Neuronal stem cell (in vitro differentiated cells): ENCODE data around the gene PLEKHF1.

Experiments used
- DNase-seq: peaks from one replicate; pipeline ENCODE4 v3.0.0-alpha.2; 2013; ENCODE audit warnings: low spot score
- H2AFZ ChIP-seq: one replicate; pipeline ENCODE4 v1.6.1; 2013; ENCODE audit warnings: mild to moderate bottlenecking, low read length, inconsistent platforms
- H2AK5ac ChIP-seq: 2 replicates; pipeline ENCODE4 v1.6.1; 2013; ENCODE audit warnings: low read depth, mild to moderate bottlenecking, inconsistent platforms, low read length, moderate library complexity, mixed read lengths
- H2BK120ac ChIP-seq: 2 replicates; pipeline ENCODE4 v1.6.1; 2013; ENCODE audit warnings: low read depth, mild to moderate bottlenecking, inconsistent platforms, low read length, moderate library complexity, mixed read lengths
- H2BK12ac ChIP-seq: one replicate; pipeline ENCODE4 v1.6.1; 2013; ENCODE audit warnings: low read length, inconsistent platforms
- H2BK15ac ChIP-seq: 2 replicates; pipeline ENCODE4 v1.6.1; 2013; ENCODE audit warnings: mild to moderate bottlenecking, low read length, inconsistent platforms, mixed read lengths
- H2BK5ac ChIP-seq: one replicate; pipeline ENCODE4 v1.6.1; 2013; ENCODE audit warnings: inconsistent platforms, mild to moderate bottlenecking, low read length, moderate library complexity
- H3K14ac ChIP-seq: one replicate; pipeline ENCODE4 v1.6.1; 2013; ENCODE audit warnings: low read length, inconsistent platforms
- H3K18ac ChIP-seq: 2 replicates; pipeline ENCODE4 v1.6.1; 2013; ENCODE audit warnings: low read length, inconsistent platforms
- H3K23ac ChIP-seq: 2 replicates; pipeline ENCODE4 v1.6.1; 2013; ENCODE audit warnings: low read depth, mild to moderate bottlenecking, mixed read lengths, low read length, inconsistent platforms; ENCODE audit not compliant: poor library complexity
- H3K27ac ChIP-seq: replicated peaks from 3 replicates; pipeline ENCODE4 v1.5.1; 2013; ENCODE audit warnings: low read length, inconsistent platforms
- H3K27me3 ChIP-seq, 3 experiments: 2 replicates each; pipeline ENCODE4 v1.6.1; 2013; ENCODE audit warnings: low read length in 3 of 3, mild to moderate bottlenecking in 2 of 3, inconsistent platforms in 1 of 3, low read depth in 1 of 3, mixed read lengths in 1 of 3, moderate library complexity in 1 of 3; ENCODE audit not compliant: control insufficient read depth in 3 of 3, insufficient read depth in 3 of 3
- H3K36me3 ChIP-seq, 2 donors: replicated peaks in 1 of 2; 2 replicates each; pipeline ENCODE4 v1.6.1; 2013; ENCODE audit warnings: low read length in 2 of 2; ENCODE audit not compliant: control insufficient read depth in 2 of 2, insufficient read depth in 2 of 2
- H3K4ac ChIP-seq: 2 replicates; pipeline ENCODE4 v1.6.1; 2013; ENCODE audit warnings: inconsistent platforms, mild to moderate bottlenecking, low read length, moderate library complexity
- H3K4me1 ChIP-seq, 2 donors: 1 replicate in 1 of 2; 2 replicates in 1 of 2; pipeline ENCODE4 v1.6.1; 2013; ENCODE audit warnings: low read length in 2 of 2, low read depth in 1 of 2; ENCODE audit not compliant: control insufficient read depth in 2 of 2, insufficient read depth in 1 of 2
- H3K4me2 ChIP-seq: one replicate; pipeline ENCODE4 v1.6.1; 2013; ENCODE audit warnings: mild to moderate bottlenecking, low read length, inconsistent platforms; ENCODE audit not compliant: insufficient read depth, poor library complexity, severe bottlenecking
- H3K4me3 ChIP-seq, 2 donors: 2 replicates each; pipeline ENCODE4 v1.5.1; 2013; ENCODE audit warnings: low read length in 2 of 2, mild to moderate bottlenecking in 2 of 2, inconsistent platforms in 1 of 2, moderate library complexity in 1 of 2
- H3K79me1 ChIP-seq: one replicate; pipeline ENCODE4 v1.6.1; 2013; ENCODE audit warnings: low read depth, mild to moderate bottlenecking, inconsistent platforms, low read length, moderate library complexity
- H3K9ac ChIP-seq: one replicate; pipeline ENCODE4 v1.6.1; 2013; ENCODE audit warnings: mild to moderate bottlenecking, low read depth, low read length, inconsistent platforms; ENCODE audit not compliant: poor library complexity
- H3K9me3 ChIP-seq, 2 donors: replicated peaks in 1 of 2; 2 replicates each; pipeline versions ENCODE3 to v1.6.1; 2013; ENCODE audit warnings: low read length in 2 of 2, mild to moderate bottlenecking in 2 of 2, inconsistent platforms in 1 of 2, low read depth in 1 of 2, mixed read lengths in 1 of 2, moderate library complexity in 1 of 2; ENCODE audit not compliant: control insufficient read depth in 2 of 2, insufficient read depth in 1 of 2
- H4K8ac ChIP-seq: one replicate; pipeline ENCODE4 v1.6.1; 2013; ENCODE audit warnings: low read depth, mild to moderate bottlenecking, inconsistent platforms, low read length, moderate library complexity
- H4K91ac ChIP-seq: one replicate; pipeline ENCODE4 v1.6.1; 2013; ENCODE audit warnings: low read length, low read depth, mild to moderate bottlenecking, inconsistent platforms; ENCODE audit not compliant: poor library complexity
- WGBS, 2 donors: extraction: QIAGEN DNeasy Blood & Tissue Kit; methylation state at CpG; one replicate each; pipeline ENCODE4 v1.1.7; 2013; ENCODE audit warnings: missing lambda C conversion rate in 2 of 2, mixed read lengths in 1 of 2; ENCODE audit not compliant: insufficient read length in 2 of 2, insufficient replicate concordance in 1 of 2; ENCODE audit errors: extremely low coverage in 2 of 2; 5-methylcytosine and 5-hydroxymethylcytosine counted together

Gene PLEKHF1

DNA sequence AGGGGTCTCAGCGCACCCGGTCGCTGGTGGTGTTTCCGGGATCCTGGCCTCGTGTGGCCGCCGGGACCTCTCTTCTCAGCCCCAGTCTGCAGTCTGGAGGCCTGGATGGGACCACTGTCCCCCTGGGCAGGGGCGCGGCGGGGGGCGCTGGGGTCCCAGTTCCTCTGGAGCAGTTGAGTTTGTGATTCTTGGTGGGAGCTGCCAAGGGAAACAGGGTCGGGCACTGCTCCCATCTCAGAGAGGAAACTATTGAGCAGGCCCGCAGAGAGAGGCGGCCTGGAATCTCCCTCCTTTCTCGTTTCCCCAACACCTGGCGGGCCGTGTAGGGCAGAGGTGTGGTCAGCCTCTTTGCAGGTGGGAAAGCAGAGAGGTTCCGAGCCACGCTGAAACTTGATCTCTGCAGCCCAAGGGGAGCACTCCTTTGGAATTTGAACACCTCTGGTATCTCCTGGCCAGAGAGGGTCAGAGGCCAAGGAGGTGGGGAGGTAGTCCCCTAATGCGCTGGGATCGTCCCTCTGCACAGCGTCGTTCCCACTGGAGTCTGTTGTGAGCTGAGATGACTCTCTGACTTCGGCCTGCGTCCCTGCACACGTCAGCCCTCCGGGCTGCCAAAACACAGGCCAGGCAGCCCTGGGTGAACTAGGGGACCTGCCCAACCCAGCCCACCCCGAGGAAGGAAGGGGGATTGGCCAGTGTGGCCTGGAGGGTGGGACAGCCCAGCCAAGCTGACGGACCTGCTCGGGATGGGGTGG, 741 bp downstream of the PLEKHF1 start:
- no peak overlapping the region for H2BK12ac ChIP-seq

DNA sequence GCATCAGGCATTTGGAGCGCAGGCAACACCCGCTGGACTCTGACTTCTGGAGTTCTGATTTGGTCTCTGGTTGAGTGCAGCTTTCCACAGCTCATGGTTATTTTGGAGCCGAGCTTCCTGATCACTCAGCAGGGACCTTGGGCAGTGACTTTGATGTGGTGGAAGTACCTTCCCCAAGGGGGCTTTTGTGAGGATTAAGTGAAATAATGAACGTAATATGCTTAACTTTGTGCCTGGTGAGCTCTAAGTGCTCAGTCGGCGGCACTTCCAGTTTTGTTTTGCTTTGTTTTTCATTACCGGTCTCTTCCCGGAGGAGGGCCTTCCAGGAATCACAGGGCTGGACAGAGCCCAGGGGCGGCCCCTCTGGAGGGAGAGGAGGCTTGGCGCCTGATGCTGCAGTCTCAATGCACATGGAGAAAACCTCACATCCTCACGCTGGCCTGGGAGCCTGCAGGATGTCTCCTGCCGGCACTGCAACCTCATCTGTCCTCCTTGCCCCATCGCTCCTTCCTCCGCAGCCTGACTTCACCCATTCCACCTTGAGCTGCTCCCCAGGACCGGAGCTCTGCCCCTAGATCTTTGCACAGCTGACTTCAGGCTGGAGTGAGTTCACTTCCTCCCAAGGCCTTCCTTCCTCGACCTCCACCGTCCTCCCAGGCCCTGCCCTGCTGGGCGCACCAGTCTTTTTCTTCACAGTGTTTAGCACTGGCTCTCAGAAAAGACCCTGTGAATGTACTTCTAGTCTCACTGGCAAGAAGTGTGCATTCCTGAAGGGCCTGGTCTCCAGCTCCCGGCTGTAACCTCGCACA, 1.5 kb downstream of the PLEKHF1 start:
- H3K4me3 ChIP-seq = peak overlapping the region; percentile 17 to 63
- no peak overlapping the region for H2BK12ac ChIP-seq
- H2BK120ac ChIP-seq = no peak overlapping the region
- WGBS, 2 donors = no CpG with 5 or more reads among the region's 20 CpGs
- H2AK5ac ChIP-seq = no peak overlapping the region
- H3K4ac ChIP-seq = no peak overlapping the region
- no peaks in the 10 kb centered on the region for H3K36me3 ChIP-seq
- peaks cover 12% of the 10 kb centered on the region in 2 donors for H3K4me1 ChIP-seq
- peak overlapping the region; percentile 96 for H3K4me2 ChIP-seq
- no peak overlapping the region for H3K18ac ChIP-seq
- no peak overlapping the region for H4K8ac ChIP-seq
- peak overlapping the region; percentile 56 for H3K23ac ChIP-seq
- no peak overlapping the region for H2BK5ac ChIP-seq
- no peak overlapping the region for H2BK15ac ChIP-seq
- peaks cover 2 to 30% (median 25%) of the 10 kb centered on the region in 3 experiments for H3K27me3 ChIP-seq
- H3K27ac ChIP-seq = no peak overlapping the region
- no peak overlapping the region for H4K91ac ChIP-seq
- H3K79me1 ChIP-seq = no peaks in the 10 kb centered on the region
- peak overlapping the region; percentile 38 for H3K9ac ChIP-seq
- no peaks in the 10 kb centered on the region for H3K9me3 ChIP-seq
- peak overlapping the region; percentile 98 for H2AFZ ChIP-seq
- H3K14ac ChIP-seq = no peak overlapping the region
- DNase-seq = peak; percentile 29

More for the DNA sequence above, 741 bp downstream of the PLEKHF1 start:
- peak overlapping the region; percentile 90 for H2BK120ac ChIP-seq
- H3K4me1 ChIP-seq = peaks cover 11 to 12% of the 10 kb centered on the region in 2 donors
- peak overlapping the region; percentile 63 to 84 for H3K4me3 ChIP-seq
- H3K23ac ChIP-seq = peak overlapping the region; percentile 56
- H2AK5ac ChIP-seq = peak overlapping the region; percentile 18
- H3K27me3 ChIP-seq = peaks cover 2 to 37% (median 25%) of the 10 kb centered on the region in 3 experiments
- no peaks in the 10 kb centered on the region for H3K9me3 ChIP-seq
- DNase-seq = peak; percentile 37
- H3K27ac ChIP-seq = no peak overlapping the region
- no peaks in the 10 kb centered on the region for H3K36me3 ChIP-seq
- H3K14ac ChIP-seq = no peak overlapping the region
- no peak overlapping the region for H4K8ac ChIP-seq
- no peak overlapping the region for H2BK5ac ChIP-seq
- WGBS, 2 donors = no CpG with 5 or more reads among the region's 30 CpGs
- no peak overlapping the region for H4K91ac ChIP-seq
- H2BK15ac ChIP-seq = peak overlapping the region; percentile 34
- peak overlapping the region; percentile 98 for H2AFZ ChIP-seq
- H3K4me2 ChIP-seq = peak overlapping the region; percentile 96
- no peak overlapping the region for H3K4ac ChIP-seq
- H3K9ac ChIP-seq = peak overlapping the region; percentile 67
- H3K18ac ChIP-seq = peak overlapping the region; percentile 92
- no peaks in the 10 kb centered on the region for H3K79me1 ChIP-seq

DNA sequence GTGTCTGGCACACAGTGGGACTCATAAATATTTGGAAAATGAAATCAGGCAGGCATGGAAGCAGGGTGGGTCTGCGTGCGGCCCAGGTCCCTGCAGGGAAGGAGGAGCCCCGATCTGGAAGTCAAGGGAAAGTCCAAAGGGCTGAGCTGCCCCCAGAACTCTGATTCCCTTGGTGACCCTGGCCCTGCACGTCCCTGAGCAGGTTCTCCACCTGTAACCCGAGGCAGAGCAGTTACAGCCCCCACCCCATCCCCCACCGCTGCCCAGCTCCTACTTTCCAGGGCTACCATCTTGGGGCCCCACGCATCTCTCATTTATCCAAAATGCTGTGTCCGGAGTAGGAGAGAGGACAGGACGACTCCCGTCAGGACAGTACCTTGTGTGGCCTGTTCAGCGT, 2.1 kb downstream of the PLEKHF1 start:
- H4K91ac ChIP-seq = no peak overlapping the region
- no peak overlapping the region for H2BK5ac ChIP-seq
- peaks cover 2 to 25% (median 25%) of the 10 kb centered on the region in 3 experiments for H3K27me3 ChIP-seq

DNA sequence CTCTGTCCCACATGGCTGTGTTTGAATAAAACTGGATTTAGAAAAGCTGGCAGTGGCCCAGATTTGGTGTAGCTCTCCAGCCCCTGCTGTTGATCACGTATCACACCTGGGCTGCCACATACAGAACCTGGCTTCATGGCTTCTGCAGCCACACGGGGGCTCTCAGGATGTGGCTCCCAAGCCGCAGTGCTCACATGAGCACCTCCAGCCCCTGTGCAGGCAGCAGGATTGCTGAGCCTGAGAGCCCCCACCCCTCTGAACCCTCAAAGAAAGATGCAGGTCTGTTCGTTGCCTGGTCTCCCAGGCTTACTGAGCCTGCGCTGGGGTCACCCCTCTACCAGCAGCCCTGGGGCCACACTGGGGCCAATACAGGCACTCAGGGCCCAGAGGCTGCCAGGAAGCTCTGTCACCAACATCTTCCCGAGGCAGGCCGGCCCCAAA, 2.7 kb downstream of the PLEKHF1 start:
- Histone ChIP-seq H4K91ac (no peak overlapping the region), H3K36me3 (no peaks in the 10 kb centered on the region), H2AK5ac (peak overlapping the region; percentile 72), H3K4me3 (no peak overlapping the region), H3K4ac (no peak overlapping the region), H2BK12ac (no peak overlapping the region), H3K23ac (no peak overlapping the region), H2BK5ac (no peak overlapping the region), H2AFZ (no peak overlapping the region), H3K4me1 (peaks cover 12 to 13% of the 10 kb centered on the region in 2 donors), H4K8ac (no peak overlapping the region), H3K14ac (peak overlapping the region; percentile 40), H3K4me2 (no peak overlapping the region), H2BK120ac (no peak overlapping the region), H3K9me3 (no peaks in the 10 kb centered on the region), H3K9ac (no peak overlapping the region), H3K79me1 (no peaks in the 10 kb centered on the region), H3K18ac (no peak overlapping the region), H3K27ac (no peak overlapping the region), H3K27me3 (peaks cover 2 to 25% (median 19%) of the 10 kb centered on the region in 3 experiments), H2BK15ac (no peak overlapping the region)
- DNase-seq = no peak
- WGBS, 2 donors = no CpG with 5 or more reads among the region's 7 CpGs

More for the DNA sequence above, 2.1 kb downstream of the PLEKHF1 start:
- peaks cover 12 to 13% of the 10 kb centered on the region in 2 donors for H3K4me1 ChIP-seq
- H2BK120ac ChIP-seq = no peak overlapping the region
- H3K36me3 ChIP-seq = no peaks in the 10 kb centered on the region
- no peak overlapping the region for H3K27ac ChIP-seq
- H3K4me2 ChIP-seq = no peak overlapping the region
- H3K9me3 ChIP-seq = no peaks in the 10 kb centered on the region
- H4K8ac ChIP-seq = no peak overlapping the region
- H3K14ac ChIP-seq = no peak overlapping the region
- no peaks in the 10 kb centered on the region for H3K79me1 ChIP-seq
- H3K9ac ChIP-seq = no peak overlapping the region
- H3K23ac ChIP-seq = no peak overlapping the region
- H3K4me3 ChIP-seq = no peak overlapping the region
- no peak overlapping the region for H2BK12ac ChIP-seq
- H2BK15ac ChIP-seq = no peak overlapping the region
- H2AFZ ChIP-seq = peak overlapping the region; percentile 98
- no peak overlapping the region for H2AK5ac ChIP-seq
- DNase-seq = no peak
- H3K4ac ChIP-seq = no peak overlapping the region
- no CpG with 5 or more reads among the region's 11 CpGs for WGBS, 2 donors
- no peak overlapping the region for H3K18ac ChIP-seq
